ENCODE results near the gene ALG10. TPM values are rescaled to one million over a fixed set of nuclear protein-coding genes. Genes with fewer than 3 reads are reported as not detected.

Gene ALG10
- total RNA-seq, 1 experiment from 2014 or later = 9.6 TPM

DNA sequence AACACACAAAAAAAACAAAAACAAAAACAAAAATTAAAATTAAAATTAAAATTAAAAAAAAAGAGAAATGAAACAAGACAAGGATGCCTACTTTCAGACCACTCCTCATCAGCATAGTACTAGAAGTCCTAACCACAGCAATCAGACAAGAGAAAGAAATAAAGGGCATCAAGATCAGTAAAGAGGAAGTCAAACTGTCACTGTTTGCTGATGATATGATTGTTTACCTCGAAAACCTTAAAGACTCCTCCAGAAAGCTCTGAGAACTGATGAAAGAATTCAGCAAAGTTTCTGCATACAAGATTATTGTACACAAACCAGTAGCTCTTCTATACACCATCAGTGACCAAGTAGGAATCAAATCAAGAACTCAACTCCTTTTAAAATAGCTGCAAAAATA is 29.2 kb downstream of the ALG10 start (continued):
- TF ChIP-seq EZH2phosphoT487 (IDR thresholded peaks at IDR 0.05; ENCODE audit: borderline replicate concordance) (no peak), ELF1 (IDR thresholded peaks at IDR 0.05; ENCODE audit: borderline replicate concordance, low read depth) (no peak), EZH2 (IDR thresholded peaks at IDR 0.05) (no peak)

DNA sequence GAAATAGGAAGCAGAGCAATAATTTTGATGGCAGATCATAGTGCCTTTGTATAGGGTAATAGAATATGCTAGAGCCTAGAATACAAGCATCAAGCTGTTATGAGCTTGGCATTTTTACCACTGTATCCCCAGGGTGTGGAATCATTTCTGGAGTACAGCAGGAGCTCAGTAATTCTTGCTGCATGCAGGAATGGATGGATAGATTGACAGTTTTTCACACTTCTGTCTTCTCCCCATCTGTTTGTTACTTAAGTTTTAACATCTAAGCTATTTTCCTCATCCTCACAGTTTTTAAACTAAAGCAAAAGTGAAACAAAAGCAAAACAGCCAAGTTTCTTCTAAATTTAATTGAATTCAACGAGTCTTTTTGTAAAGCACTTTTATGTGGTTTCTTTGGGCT is 32.6 kb downstream of the ALG10 start:
- intact Hi-C loops (cut with micrococcal nuclease) = no loop called here
- Histone ChIP-seq H3K4me3 (replicated peaks in 1 of 2; ENCODE audit: low read depth in 1 of 2, low read length in 2 of 2) (no peak overlapping the region), H2AFZ (ENCODE audit: low read depth, low read length, poor library complexity, severe bottlenecking) (no peak overlapping the region), H3K4me2 (ENCODE audit: low read length) (no peak overlapping the region), H3K79me2 (ENCODE audit: insufficient read depth, low read length) (no peaks in the 10 kb centered on the region), H3K9me2 (ENCODE audit: insufficient read depth) (no peaks in the 10 kb centered on the region), H3K4me1 (ENCODE audit: control insufficient read depth in 1 of 2, insufficient read depth in 2 of 2, low read length in 2 of 2) (no peaks in the 10 kb centered on the region), H3K36me3 (ENCODE audit: control insufficient read depth in 1 of 2, insufficient read depth in 2 of 2, low read length in 2 of 2) (no peaks in the 10 kb centered on the region), H4K20me1 (ENCODE audit: insufficient read depth) (no peaks in the 10 kb centered on the region), H3K9ac (ENCODE audit: low read length) (no peak overlapping the region), H3K9me3 (ENCODE audit: control insufficient read depth in 1 of 2, insufficient read depth in 1 of 2, low read depth in 1 of 2, low read length in 2 of 2) (no peaks in the 10 kb centered on the region), H3K27me3 (ENCODE audit: insufficient read depth, low read length) (no peaks in the 10 kb centered on the region), H3K27ac (ENCODE audit: low read depth, low read length) (no peak overlapping the region)
- ChIA-PET CTCF (no interaction called here), RAD21 (ENCODE audit: low non-redundant PET in 1 of 2, low total read pairs in 2 of 2, uncharacterized antibody in 2 of 2, unreplicated experiment in 2 of 2) (no interaction called here), POLR2A (no interaction called here)
- no peak for TF ChIP-seq TCF7L2 (IDR thresholded peaks at IDR 0.05; ENCODE audit: borderline replicate concordance, extremely low read depth, insufficient read depth, insufficient read length)
- TF ChIP-seq, protein P1, sequence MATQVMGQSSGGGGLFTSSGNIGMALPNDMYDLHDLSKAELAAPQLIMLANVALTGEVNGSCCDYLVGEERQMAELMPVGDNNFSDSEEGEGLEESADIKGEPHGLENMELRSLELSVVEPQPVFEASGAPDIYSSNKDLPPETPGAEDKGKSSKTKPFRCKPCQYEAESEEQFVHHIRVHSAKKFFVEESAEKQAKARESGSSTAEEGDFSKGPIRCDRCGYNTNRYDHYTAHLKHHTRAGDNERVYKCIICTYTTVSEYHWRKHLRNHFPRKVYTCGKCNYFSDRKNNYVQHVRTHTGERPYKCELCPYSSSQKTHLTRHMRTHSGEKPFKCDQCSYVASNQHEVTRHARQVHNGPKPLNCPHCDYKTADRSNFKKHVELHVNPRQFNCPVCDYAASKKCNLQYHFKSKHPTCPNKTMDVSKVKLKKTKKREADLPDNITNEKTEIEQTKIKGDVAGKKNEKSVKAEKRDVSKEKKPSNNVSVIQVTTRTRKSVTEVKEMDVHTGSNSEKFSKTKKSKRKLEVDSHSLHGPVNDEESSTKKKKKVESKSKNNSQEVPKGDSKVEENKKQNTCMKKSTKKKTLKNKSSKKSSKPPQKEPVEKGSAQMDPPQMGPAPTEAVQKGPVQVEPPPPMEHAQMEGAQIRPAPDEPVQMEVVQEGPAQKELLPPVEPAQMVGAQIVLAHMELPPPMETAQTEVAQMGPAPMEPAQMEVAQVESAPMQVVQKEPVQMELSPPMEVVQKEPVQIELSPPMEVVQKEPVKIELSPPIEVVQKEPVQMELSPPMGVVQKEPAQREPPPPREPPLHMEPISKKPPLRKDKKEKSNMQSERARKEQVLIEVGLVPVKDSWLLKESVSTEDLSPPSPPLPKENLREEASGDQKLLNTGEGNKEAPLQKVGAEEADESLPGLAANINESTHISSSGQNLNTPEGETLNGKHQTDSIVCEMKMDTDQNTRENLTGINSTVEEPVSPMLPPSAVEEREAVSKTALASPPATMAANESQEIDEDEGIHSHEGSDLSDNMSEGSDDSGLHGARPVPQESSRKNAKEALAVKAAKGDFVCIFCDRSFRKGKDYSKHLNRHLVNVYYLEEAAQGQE (IDR thresholded peaks at IDR 0.05; ENCODE audit: low read depth) = no peak
- no peak for TF ChIP-seq EZH2phosphoT487 (IDR thresholded peaks at IDR 0.05; ENCODE audit: borderline replicate concordance)
- no peak for TF ChIP-seq ZFX (IDR thresholded peaks at IDR 0.05)
- BruUV-seq (replicated peaks) = no TSS peak
- ATAC-seq (no peak), DNase-seq (ENCODE audit: low read depth, low spot score) (no peak)
